Measurements from ENCODE around the gene APOC3. TPM values are rescaled to one million over a fixed set of nuclear protein-coding genes. Genes with fewer than 3 reads are reported as not detected.
"Not testable (repeated sequence)": the region's sequence is repeated elsewhere in the genome, so short reads cannot be mapped to it uniquely, and the experiment has no call there.

Gene APOC3
- total RNA-seq, 2 donors from 2014 or later, result 7.3 TPM; not detected in 1

DNA sequence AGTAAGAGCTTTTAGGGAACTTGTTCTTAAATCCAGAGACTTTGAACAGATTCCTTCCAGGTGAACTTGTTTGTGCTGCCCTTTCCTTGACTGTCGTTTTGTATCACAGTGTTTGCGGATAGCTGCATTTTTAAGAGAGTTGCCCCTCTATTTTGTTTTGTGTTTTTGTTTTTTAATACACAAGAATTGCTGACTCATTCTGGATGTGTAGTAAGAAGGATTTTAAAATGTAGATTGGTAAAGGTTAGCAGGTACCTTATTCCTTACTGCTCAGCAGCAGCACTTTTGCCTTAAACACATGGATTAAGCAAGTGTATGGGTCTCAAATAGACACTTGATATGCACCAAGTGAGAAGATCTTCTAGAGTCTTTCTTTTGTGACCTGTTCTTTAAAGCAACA, 29.1 kb upstream of the APOC3 start:
- intact Hi-C loops (cut with DNase I), result no loop called here
- WGBS, 2 donors, result 96% methylated on average over 2 of the region's 2 CpGs
- Histone ChIP-seq H3K27ac (no peak overlapping the region), H3K9me3 (no peaks in the 10 kb centered on the region), H3K4me3 (no peak overlapping the region), H3K27me3 (no peaks in the 10 kb centered on the region), H3K36me3 (replicated peaks in 1 of 2; ENCODE audit: insufficient read depth in 1 of 2, low read depth in 2 of 2) (no peaks in the 10 kb centered on the region), H3K4me1 (peaks cover 15% of the 10 kb centered on the region)
- DNase-seq (no peak), ATAC-seq (no peak)
- TF ChIP-seq POLR2A (IDR thresholded peaks at IDR 0.05) (no peak), CTCF (IDR thresholded peaks at IDR 0.05) (no peak)

GRCh38 chr11:116801662-116802061, 28.0 kb upstream of the APOC3 start:
- H3K27me3 ChIP-seq; H3K27ac ChIP-seq; intact Hi-C loops (cut with DNase I); DNase-seq; ATAC-seq; H3K9me3 ChIP-seq; H3K4me3 ChIP-seq; H3K36me3 ChIP-seq (replicated peaks in 1 of 2; ENCODE audit: insufficient read depth in 1 of 2, low read depth in 2 of 2): not testable (repeated sequence)
- H3K4me1 ChIP-seq, result peaks cover 19% of the 10 kb centered on the region

GRCh38 chr11:116804001-116804400, 25.7 kb upstream of the APOC3 start:
- H3K9me3 ChIP-seq, result no peaks in the 10 kb centered on the region
- H3K36me3 ChIP-seq (replicated peaks in 1 of 2; ENCODE audit: insufficient read depth in 1 of 2, low read depth in 2 of 2), result no peaks in the 10 kb centered on the region
- 58 to 60% methylated on average over 3 of the region's 3 CpGs for WGBS, 2 donors
- intact Hi-C loops (cut with DNase I), result no loop called here
- no peak for DNase-seq
- no peak overlapping the region for H3K27ac ChIP-seq
- H3K4me3 ChIP-seq, result no peak overlapping the region
- TF ChIP-seq CTCF (IDR thresholded peaks at IDR 0.05) (no peak), POLR2A (IDR thresholded peaks at IDR 0.05) (no peak)
- H3K4me1 ChIP-seq, result peaks cover 31% of the 10 kb centered on the region
- no peaks in the 10 kb centered on the region for H3K27me3 ChIP-seq
- no peak for ATAC-seq

DNA sequence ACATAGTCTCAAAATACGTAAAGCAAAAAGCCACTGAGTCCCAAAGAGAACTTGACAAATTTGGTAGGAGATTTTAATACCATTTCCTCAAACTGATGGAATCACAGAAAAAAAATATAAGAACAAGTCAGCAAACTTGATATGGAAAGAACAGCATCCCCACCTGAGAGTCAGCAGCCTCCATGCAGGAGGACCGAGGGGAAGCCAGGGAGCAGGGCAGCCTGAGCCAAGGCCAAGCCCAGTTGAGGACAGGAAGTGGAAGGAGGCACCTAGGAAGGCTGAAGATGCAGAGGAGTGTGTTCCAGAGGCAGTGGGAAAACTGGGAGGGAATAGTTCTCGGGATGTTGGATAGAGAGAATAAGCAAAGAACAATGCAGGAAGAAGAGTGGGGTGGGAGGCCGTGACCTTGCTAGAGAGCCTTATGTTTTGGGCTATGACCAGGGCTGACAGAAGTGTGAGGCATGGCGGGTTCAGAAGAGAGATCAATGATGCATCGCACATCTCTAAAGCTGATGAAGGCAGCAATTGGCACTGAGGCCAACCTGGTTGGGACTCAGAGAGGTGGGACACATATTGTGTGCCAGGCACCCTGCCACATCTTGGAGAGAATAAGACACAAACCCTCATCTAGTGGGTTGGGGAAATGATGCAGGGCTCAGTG, 22.0 kb upstream of the APOC3 start:
- TF ChIP-seq CTCF (IDR thresholded peaks at IDR 0.05) (no peak), POLR2A (IDR thresholded peaks at IDR 0.05) (no peak)
- no peaks in the 10 kb centered on the region for H3K27me3 ChIP-seq
- peak overlapping the region; percentile 71 to 86 (median 80) for H3K27ac ChIP-seq
- H3K36me3 ChIP-seq (replicated peaks in 1 of 2; ENCODE audit: insufficient read depth in 1 of 2, low read depth in 2 of 2), result no peaks in the 10 kb centered on the region
- H3K4me3 ChIP-seq, result no peak overlapping the region
- no peak for ATAC-seq
- H3K4me1 ChIP-seq, result peaks cover 51% of the 10 kb centered on the region
- 64 to 71% methylated on average over 6 of the region's 6 CpGs for WGBS, 2 donors
- intact Hi-C loops (cut with DNase I), result no loop called here
- peak in 1 of 4 donors; percentile 58 for DNase-seq
- no peaks in the 10 kb centered on the region for H3K9me3 ChIP-seq

DNA sequence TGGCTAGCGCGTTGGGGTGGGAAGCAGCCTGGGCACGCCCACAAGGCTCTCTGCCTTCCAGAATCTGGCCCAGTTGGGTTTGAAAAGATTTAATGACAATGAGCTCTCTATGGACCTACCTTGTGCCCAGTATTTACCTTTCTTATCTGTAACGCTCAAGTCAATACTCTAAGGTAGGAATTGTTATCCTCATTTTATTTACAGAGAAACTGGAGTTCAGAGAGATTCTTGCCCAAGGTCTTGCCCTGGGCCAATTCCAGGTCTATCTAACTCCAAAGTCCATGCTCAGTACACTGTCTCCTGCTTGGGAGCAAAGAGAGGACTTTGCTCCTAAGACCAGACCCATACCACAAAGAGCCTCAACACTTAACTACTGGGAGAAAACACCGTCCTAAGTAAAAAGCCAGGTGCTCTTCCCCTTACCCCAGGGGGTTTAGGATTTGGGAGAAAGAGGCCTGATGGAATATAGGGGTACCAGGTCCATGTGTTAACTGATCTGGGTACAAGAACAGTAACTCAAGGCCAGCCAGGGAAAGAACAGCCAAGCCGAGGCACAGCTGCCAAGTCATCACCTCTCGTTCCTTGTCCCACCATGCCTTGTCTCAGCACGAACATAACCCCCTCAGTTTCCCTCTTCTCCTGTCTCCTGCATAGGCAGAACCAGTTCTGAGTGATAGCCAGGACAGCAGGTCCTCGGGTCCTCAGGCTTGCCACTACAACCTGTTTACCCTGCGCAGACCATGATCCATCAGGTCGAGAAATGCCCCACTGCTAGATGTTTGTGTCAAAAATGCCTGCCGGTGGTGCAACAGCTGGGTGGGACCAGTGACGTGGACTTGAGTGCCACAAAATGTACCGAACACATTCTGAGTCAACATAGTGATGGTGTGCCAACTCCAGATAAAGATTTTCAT, 21.2 kb upstream of the APOC3 start:
- 22 to 24% methylated on average over 12 to 14 of the region's 14 CpGs for WGBS, 2 donors
- no peaks in the 10 kb centered on the region for H3K36me3 ChIP-seq (replicated peaks in 1 of 2; ENCODE audit: insufficient read depth in 1 of 2, low read depth in 2 of 2)
- peak; percentile 81 to 92 (median 84) for DNase-seq
- peak; percentile 88 for ATAC-seq
- H3K4me3 ChIP-seq, result no peak overlapping the region
- TF ChIP-seq CTCF (IDR thresholded peaks at IDR 0.05), result no peak
- TF ChIP-seq POLR2A (IDR thresholded peaks at IDR 0.05), result peak in 1 of 3 donors; percentile 18
- H3K4me1 ChIP-seq, result peaks cover 51% of the 10 kb centered on the region
- H3K27ac ChIP-seq, result peak overlapping the region; percentile 71 to 86 (median 80)
- intact Hi-C loops (cut with DNase I), result no loop called here
- H3K27me3 ChIP-seq, result no peaks in the 10 kb centered on the region
- H3K9me3 ChIP-seq, result no peaks in the 10 kb centered on the region

Data from body of pancreas (tissue), 4 donors.